Testis (tissue), 3 donors: ENCODE measurements around the gene HS2ST1. TPM values are rescaled to one million over a fixed set of nuclear protein-coding genes. Genes with fewer than 3 reads are reported as not detected.

Experiments
- DNase-seq: peaks from one replicate; pipeline ENCODE4 v3.0.0-alpha.2; 2019
- H3K27ac ChIP-seq, 2 donors: fragments of 200-600 bp; sonication (generic); one replicate each; pipeline ENCODE4 v1.5.1; 2019
- H3K27me3 ChIP-seq: fragments of 200-600 bp; sonication (generic); one replicate; pipeline ENCODE4 v1.5.1; 2019
- H3K36me3 ChIP-seq: fragments of 200-600 bp; sonication (generic); one replicate; pipeline ENCODE4 v1.5.1; 2017; ENCODE audit warnings: low read depth; ENCODE audit errors: missing control alignments
- H3K4me1 ChIP-seq: fragments of 200-600 bp; sonication (generic); one replicate; pipeline ENCODE4 v1.5.1; 2019
- H3K4me3 ChIP-seq, 2 donors: fragments of 200-600 bp; sonication (generic); one replicate each; pipeline ENCODE4 v1.5.1; 2017 to 2019
- H3K9me3 ChIP-seq: fragments of 200-600 bp; sonication (generic); one replicate; pipeline ENCODE4 v1.5.1; 2017
- POLR2A ChIP-seq: fragments of 450-650 bp; IDR thresholded peaks from one replicate; pipeline ENCODE4 v1.6.1; 2017; ENCODE audit warnings: antibody characterized with exemption, mild to moderate bottlenecking, moderate library complexity
- WGBS, 2 donors: methylation state at CpG; one replicate each; pipeline ENCODE4 v1.1.5; 2018; 5-methylcytosine and 5-hydroxymethylcytosine counted together
- intact Hi-C: fragments of 100-400 bp; cut with DNase I; formaldehyde crosslinking; loops from one replicate; pipeline ENCODE4 v1.15.1; 2023; ENCODE audit warnings: low total_unique reads
- polyA plus RNA-seq: library from polyadenylated mRNA; stranded (reverse); fragments of 350-450 nt; fragmentation: Illumina TruSeq; extraction: RNeasy Lipid Tissue Mini Kit (QIAGEN cat#74804); gene quantifications from one replicate; pipeline ENCODE4 v1.2.3, GENCODE V29; 2014; ENCODE audit warnings: low read depth, low replicate concordance; ENCODE audit not compliant: insufficient read depth
- total RNA-seq, 2 donors: library from RNA; depleted of rRNA; stranded (reverse); fragments of >200 nt; gene quantifications; one replicate each; pipeline ENCODE4 v1.2.3, GENCODE V29; 2016
- TF ChIP-seq, protein P1 (sequence below), 3 experiments: fragments of 450-650 bp in 2 of 3; fragments of 200-600 bp in 1 of 3; sonication (generic) in 1 of 3; IDR thresholded peaks; one replicate each; pipeline ENCODE4 v1.5.1; 2016 to 2019; ENCODE audit warnings: antibody characterized with exemption in 3 of 3, mild to moderate bottlenecking in 2 of 3, moderate library complexity in 1 of 3

HS2ST1 gene
- total and polyA plus RNA-seq, 3 donors from 2014 or later: 12.8 to 22.4 (median 21.1) TPM

- WGBS, 2 donors: 70 to 79% methylated on average over 2 of the region's 2 CpGs
- no peak overlapping the region for H3K4me3 ChIP-seq
- no peaks in the 10 kb centered on the region for H3K4me1 ChIP-seq
- no peak overlapping the region for H3K27ac ChIP-seq
- TF ChIP-seq, protein P1, sequence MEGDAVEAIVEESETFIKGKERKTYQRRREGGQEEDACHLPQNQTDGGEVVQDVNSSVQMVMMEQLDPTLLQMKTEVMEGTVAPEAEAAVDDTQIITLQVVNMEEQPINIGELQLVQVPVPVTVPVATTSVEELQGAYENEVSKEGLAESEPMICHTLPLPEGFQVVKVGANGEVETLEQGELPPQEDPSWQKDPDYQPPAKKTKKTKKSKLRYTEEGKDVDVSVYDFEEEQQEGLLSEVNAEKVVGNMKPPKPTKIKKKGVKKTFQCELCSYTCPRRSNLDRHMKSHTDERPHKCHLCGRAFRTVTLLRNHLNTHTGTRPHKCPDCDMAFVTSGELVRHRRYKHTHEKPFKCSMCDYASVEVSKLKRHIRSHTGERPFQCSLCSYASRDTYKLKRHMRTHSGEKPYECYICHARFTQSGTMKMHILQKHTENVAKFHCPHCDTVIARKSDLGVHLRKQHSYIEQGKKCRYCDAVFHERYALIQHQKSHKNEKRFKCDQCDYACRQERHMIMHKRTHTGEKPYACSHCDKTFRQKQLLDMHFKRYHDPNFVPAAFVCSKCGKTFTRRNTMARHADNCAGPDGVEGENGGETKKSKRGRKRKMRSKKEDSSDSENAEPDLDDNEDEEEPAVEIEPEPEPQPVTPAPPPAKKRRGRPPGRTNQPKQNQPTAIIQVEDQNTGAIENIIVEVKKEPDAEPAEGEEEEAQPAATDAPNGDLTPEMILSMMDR (IDR thresholded peaks at IDR 0.05): no peak
- TF ChIP-seq POLR2A: no peak
- intact Hi-C loops: no loop called here
- no peaks in the 10 kb centered on the region for H3K27me3 ChIP-seq
- no peak for DNase-seq
- no peaks in the 10 kb centered on the region for H3K9me3 ChIP-seq
- no peaks in the 10 kb centered on the region for H3K36me3 ChIP-seq
These were observed 119.9 kb downstream of the HS2ST1 start for GRCh38 chr1:87034351-87034750.

GRCh38 chr1:87039096-87039495, 124.7 kb downstream of the HS2ST1 start:
- intact Hi-C loops: no loop called here
- Histone ChIP-seq H3K27me3 (no peaks in the 10 kb centered on the region), H3K36me3 (no peaks in the 10 kb centered on the region), H3K4me3 (no peak overlapping the region), H3K9me3 (no peaks in the 10 kb centered on the region), H3K27ac (no peak overlapping the region), H3K4me1 (no peaks in the 10 kb centered on the region)
- TF ChIP-seq, protein P1 (IDR thresholded peaks at IDR 0.05): no peak
- no peak for TF ChIP-seq POLR2A
- DNase-seq: no peak
- 91 to 96% methylated on average over 3 of the region's 3 CpGs for WGBS, 2 donors

DNA sequence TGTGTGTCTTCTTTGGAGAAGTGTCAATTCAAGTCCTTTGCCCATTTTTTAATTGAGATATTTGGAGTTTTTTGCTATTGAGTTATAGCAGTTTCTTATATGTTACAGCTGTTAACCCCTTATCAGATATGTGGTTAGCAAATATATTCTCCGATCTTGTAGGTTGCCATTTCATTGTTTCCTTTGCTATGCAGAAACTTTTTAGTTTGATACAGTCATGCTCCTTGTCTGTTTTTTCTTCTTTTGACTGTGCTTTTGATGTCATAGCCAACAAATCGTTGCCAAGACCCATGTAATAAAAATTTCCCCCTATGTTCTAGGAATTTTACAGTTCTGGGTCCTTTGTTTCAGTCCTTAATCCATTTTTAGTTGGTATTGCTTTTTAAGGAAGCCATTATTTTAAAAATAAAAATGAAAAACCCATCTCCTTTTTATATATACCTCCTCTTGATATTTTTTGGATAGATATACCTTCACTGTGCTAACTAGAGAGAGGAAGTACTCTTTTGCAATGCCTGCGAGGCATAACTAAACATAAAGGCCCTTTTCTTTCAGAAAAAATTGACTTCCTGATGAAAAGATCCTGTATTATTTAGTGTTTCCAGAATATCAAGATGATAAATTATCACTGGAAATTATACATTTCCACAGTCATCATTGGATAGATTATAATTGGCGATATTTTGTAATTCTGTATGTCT, 127.8 kb downstream of the HS2ST1 start:
- Histone ChIP-seq H3K4me1 (no peaks in the 10 kb centered on the region), H3K9me3 (no peaks in the 10 kb centered on the region), H3K36me3 (no peaks in the 10 kb centered on the region), H3K4me3 (no peak overlapping the region), H3K27me3 (no peaks in the 10 kb centered on the region), H3K27ac (no peak overlapping the region)
- DNase-seq: no peak
- intact Hi-C loops: no loop called here
- TF ChIP-seq, protein P1 (IDR thresholded peaks at IDR 0.05): no peak
- no peak for TF ChIP-seq POLR2A
- WGBS, 2 donors: 80 to 84% methylated on average over 4 of the region's 4 CpGs

DNA sequence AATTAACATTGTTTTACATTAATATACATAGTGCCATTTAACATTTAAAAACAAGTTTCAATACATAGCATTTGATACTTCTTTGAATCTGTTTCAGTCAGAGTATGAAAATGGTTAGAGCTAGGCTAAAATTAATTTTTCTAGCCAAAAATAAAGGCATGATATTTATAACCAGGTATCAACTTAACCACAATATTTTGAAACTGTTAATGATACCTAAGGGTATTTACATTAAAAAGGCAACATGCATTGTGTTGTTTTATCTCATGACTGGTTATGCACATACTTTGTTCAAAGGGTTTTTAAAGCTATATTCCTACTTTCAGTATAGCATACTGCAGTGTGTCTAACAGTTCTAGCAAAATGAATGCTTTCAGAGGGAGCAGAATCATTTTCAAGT, 130.0 kb downstream of the HS2ST1 start:
- H3K36me3 ChIP-seq: no peaks in the 10 kb centered on the region
- no peak for DNase-seq
- no peak overlapping the region for H3K4me3 ChIP-seq
- intact Hi-C loops: no loop called here
- H3K9me3 ChIP-seq: no peaks in the 10 kb centered on the region
- H3K27me3 ChIP-seq: no peaks in the 10 kb centered on the region
- no peaks in the 10 kb centered on the region for H3K4me1 ChIP-seq
- H3K27ac ChIP-seq: no peak overlapping the region
- no peak for TF ChIP-seq POLR2A
- TF ChIP-seq, protein P1 (IDR thresholded peaks at IDR 0.05): no peak

- no peaks in the 10 kb centered on the region for H3K27me3 ChIP-seq
- no peak overlapping the region for H3K4me3 ChIP-seq
- intact Hi-C loops: no loop called here
- TF ChIP-seq, protein P1 (IDR thresholded peaks at IDR 0.05): no peak
- TF ChIP-seq POLR2A: no peak
- no peaks in the 10 kb centered on the region for H3K9me3 ChIP-seq
- no peaks in the 10 kb centered on the region for H3K36me3 ChIP-seq
- H3K27ac ChIP-seq: no peak overlapping the region
- no peaks in the 10 kb centered on the region for H3K4me1 ChIP-seq
- 90 to 95% methylated on average over 5 of the region's 5 CpGs for WGBS, 2 donors
- no peak for DNase-seq
These were observed 130.4 kb downstream of the HS2ST1 start for GRCh38 chr1:87044840-87045239.
